ENCODE data around the gene CPNE2.
"Not testable (repeated sequence)": the region's sequence is repeated elsewhere in the genome, so short reads cannot be mapped to it uniquely, and the experiment has no call there.

The CPNE2 gene

GRCh38 chr16:57091975-57092785 is at the start of gene CPNE2:
TSS of gene CPNE2 (plus strand) at chr16:57092583. CDS start at chr16:57110743, 18,160 bp downstream.
- FAIRE-seq: no peak

DNA sequence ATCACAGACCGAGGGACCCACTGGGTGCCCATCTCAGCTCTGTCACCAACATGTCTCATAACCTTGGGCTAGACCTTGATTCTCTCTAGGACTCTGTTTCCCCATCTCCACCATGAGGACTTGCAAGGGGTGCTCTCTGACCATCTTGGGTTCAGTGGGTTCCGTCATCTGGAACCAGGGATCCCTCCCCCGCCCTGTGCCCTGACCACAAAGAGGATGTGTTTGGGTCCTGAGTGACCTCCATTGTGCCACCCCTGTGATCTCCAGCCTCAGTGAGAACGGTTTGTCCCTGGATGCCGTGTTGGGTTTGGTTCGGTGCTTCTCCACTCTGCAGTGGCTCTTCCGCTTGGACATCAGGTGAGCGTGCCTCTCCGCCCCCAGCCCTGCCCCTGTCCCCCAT is 49.1 kb upstream of the CPNE2 start:
- FAIRE-seq: no peak

DNA sequence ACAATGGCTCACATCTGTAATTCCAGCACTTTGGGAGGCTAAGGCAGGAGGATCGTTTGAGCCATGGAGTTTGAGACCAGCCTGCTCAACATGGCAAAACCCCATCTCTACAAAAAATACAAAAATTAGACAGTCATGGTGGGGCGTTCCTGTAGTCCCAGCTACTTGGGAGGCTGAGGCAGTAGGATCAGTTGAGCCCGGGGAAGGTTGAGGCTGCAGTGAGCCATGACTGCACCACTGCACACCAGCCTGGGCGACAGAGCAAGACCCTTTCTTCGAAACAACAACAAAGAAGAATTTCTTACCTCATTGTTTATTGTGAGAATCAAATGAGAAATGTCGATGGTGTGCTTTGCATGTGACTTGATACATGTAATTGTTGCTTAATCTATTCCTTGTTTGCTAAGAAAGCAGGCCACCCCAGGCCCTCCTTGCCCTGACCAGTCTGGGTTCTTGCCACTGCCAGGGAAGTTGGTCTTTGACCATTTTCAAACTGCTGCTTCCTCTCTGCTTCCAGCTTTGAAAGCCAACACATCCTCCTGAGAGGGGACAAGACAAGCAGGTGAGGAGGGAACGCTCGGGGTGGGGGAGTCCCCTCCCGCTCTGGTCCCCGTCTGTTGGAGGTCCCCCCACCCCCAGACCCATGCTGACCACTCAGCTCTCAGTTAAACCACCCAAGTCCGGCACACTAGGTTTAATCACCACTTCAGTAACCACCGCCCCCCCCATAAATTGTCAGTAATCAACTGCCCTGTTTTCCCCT is 47.3 kb upstream of the CPNE2 start:
- FAIRE-seq: no peak

- no peak for FAIRE-seq
Observed at GRCh38 chr16:57045694-57046381, 46.5 kb upstream of the CPNE2 start.

DNA sequence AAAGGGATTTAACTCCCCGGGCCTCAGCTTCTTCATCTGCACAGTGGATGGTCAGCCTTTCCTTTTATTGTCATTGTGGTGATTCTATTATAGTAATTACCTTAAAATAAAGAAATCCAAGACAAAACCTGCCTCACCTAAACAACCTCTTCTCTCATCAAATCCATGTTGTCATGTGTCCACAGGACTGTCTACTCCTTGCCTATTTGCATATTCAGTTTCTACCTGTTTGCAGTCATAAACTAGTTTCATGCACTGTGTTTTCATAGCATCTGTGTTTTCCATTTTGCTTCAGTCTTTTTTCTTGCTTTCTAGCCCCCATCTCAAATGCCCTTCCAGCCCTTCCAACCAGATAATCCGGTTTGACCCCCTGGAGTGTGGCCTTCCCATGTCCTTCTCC is 44.3 kb upstream of the CPNE2 start:
- FAIRE-seq: no peak

GRCh38 chr16:57049678-57050077 is 42.7 kb upstream of the CPNE2 start:
- FAIRE-seq: no peak

GRCh38 chr16:57051696-57052228 is 40.6 kb upstream of the CPNE2 start:
- no peak for FAIRE-seq

- no peak for FAIRE-seq
Observed at GRCh38 chr16:57053206-57053605, 39.2 kb upstream of the CPNE2 start.

- FAIRE-seq: no peak
Observed at GRCh38 chr16:57054338-57054737, 38.0 kb upstream of the CPNE2 start.

GRCh38 chr16:57054771-57055170 is 37.6 kb upstream of the CPNE2 start:
- FAIRE-seq: no peak

- no peak for FAIRE-seq
Observed at GRCh38 chr16:57055671-57056070, 36.7 kb upstream of the CPNE2 start.

DNA sequence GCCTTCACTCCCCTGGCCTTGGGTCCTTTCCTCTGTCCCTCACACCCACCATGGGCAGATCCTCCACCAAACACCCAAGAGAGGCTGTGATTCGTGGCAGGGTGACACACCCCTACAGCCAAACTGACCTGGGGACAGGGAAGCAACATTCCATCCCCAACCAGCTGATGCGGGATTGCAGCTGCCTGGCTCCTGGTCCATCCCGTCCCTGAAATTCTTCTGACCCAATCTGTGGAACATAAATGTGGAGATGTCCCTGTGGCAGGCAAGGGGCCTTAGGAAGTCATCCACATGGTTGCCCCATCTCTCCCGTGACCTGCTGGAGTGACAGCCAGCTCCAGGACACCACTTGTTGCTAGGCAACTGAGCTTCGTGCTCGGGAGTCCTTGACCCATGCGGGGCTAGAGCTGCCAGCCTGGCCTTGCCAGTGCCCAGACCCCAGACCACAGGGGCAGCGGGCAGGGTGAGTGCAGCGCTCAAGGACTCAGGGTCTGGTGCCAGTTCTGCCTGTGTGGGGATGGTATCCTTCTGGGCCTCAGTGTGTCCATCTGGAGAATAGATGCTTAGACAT is 34.0 kb upstream of the CPNE2 start:
- no peak for FAIRE-seq

GRCh38 chr16:57060323-57061083 is 31.9 kb upstream of the CPNE2 start:
- FAIRE-seq: no peak

DNA sequence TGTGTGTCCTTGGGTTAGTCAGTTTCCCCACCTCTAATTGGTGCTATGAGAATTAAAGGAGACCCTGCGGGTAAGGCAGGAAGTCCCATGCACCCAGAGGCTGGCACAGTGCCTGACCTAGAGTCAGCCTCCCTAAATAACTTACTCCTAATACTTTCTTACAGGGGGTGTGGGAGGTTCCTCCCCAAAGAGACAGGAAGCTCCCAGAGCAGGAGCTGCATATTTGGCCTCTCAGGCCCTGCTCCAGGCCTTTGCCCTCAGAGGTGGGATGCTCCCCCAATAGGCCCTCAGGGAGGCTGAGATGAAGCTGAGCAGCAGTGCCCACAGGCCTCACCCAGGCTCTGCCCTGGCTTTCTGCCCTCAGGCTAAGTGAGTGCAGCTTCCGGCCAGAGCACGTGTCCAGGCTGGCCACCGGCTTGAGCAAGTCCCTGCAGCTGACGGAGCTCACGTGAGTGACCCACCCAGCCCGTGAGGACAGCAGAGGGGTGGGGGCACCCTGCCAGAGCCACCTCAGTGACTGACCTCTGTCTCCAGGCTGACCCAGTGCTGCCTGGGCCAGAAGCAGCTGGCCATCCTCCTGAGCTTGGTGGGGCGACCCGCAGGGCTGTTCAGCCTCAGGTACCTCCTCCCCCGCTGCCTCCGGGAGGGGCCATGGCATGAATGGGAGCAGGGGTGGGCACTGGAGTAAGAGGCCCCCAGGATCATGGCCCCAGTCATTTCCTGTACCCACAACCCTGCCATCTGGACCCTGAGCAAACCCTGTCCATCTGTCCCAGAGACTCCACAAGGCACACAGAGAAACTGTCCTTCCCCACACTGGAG is 31.1 kb upstream of the CPNE2 start:
- FAIRE-seq: no peak

- FAIRE-seq: no peak
Observed at GRCh38 chr16:57062329-57062728, 30.1 kb upstream of the CPNE2 start.

GRCh38 chr16:57063189-57063588 is 29.2 kb upstream of the CPNE2 start:
- FAIRE-seq: not testable (repeated sequence)

DNA sequence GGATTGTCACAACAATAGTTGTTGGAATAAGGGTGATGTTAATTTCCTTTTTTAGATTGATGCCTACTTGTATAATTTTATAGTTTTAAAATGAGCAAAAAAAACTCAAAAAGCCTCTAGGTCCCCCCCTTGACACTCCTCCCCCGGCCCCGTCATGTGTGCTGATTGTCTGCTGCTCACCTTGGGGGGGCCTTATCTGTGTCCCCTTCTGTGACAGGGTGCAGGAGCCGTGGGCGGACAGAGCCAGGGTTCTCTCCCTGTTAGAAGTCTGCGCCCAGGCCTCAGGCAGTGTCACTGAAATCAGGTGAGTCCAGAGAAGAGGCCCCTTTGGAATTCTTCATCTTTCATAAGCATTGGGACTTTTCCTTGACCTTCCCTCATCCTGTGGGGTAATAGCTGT is 27.4 kb upstream of the CPNE2 start:
- FAIRE-seq: no peak

- no peak for FAIRE-seq
Observed at GRCh38 chr16:57066625-57067024, 25.8 kb upstream of the CPNE2 start.

DNA sequence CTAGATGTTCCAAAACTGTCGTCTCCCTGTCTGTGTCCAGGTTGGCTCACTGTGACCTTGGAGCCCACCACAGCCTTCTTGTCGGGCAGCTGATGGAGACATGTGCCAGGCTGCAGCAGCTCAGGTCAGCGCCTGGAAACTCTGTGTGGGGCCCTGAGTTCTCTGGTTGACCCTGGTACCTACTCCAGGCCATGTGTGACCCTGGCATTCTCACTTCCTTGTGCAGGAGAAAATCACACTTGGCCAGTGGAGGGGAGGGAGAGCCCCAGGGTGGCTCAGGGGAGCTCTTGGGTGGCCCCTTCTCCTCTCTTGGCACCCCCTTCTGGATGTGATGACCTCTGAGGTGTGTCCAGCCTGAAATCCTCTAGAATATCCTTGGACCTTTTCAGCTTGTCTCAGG is 25.0 kb upstream of the CPNE2 start:
- no peak for FAIRE-seq

- FAIRE-seq: no peak
Observed at GRCh38 chr16:57069053-57069452, 23.3 kb upstream of the CPNE2 start.

- FAIRE-seq: no peak
Observed at GRCh38 chr16:57069635-57070370, 22.6 kb upstream of the CPNE2 start.
